D341Med (cell line): ENCODE measurements around the gene TMEM168.
A peak's percentile ranks its signal among the peaks of the same experiment; 100 is the strongest.
"Not testable (repeated sequence)": the region's sequence is repeated elsewhere in the genome, so short reads cannot be mapped to it uniquely, and the experiment has no call there.

Experiments used
- DNase-seq: peaks from one replicate; pipeline ENCODE4 v3.0.0; 2012; ENCODE audit warnings: low spot score

The TMEM168 gene

DNA sequence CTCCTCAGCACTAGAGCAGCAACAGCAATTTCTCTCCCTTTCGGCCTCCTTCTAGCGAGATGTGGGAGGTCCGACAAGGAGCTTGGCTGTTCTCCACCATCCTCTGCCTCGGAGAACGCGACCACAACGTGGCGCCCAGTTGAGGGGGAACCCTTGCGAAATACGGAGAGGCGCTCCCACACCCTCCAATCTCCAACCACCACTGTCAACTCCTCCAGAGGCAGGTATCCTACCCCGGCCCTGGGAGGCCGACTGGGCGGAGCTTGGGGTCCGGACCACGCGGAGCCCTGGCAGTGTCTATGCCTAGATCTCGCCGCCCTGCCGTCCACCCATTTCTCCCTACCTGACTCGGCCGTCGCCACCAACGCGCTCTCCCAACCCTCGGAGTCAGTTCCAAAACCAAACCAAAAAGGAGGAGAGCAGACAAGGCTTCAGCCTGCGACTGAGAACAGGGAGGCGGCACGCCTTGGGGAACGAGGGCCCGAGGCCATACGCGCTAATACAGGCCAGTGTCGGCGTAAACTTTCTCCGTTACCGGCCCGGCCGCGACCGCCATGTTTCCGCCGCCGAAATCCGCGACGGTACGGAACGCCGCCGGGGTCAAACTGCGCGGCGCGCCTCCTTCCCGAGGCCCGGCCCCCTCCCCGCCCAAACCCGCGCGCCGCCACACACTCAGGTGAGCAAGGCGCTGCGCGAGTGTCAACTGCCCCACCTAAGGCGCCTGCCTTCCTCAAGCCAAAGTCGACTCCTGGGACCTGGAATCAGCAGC is at the start of gene TMEM168:
TMEM168 (minus strand) TSS at position 577 of the 769 bp plus-strand sequence. CDS start 5,568 bp downstream, outside the sequence.
- peak; percentile 88 for DNase-seq

DNA sequence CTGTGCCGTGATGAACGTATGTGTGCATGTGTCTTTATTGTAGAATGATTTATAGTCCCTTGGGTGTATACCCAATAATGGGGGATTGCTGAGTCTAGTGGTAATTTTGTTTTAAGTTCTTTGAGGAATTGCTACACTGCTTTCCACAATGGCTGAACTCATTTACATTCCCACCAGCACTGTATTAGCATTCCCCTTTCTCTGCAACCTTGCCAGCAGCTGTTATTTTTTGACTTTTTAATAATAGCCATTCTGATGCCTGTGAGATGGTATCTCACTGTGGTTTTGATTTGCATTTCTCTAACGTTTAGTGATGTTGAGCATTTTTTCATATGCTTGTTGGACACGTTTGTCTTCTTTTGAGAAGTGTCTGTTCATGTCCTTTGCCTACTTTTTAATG is 45.7 kb upstream of the TMEM168 start:
- not testable (repeated sequence) for DNase-seq

GRCh38 chr7:112833082-112833481 is 42.9 kb upstream of the TMEM168 start:
- no peak for DNase-seq

DNA sequence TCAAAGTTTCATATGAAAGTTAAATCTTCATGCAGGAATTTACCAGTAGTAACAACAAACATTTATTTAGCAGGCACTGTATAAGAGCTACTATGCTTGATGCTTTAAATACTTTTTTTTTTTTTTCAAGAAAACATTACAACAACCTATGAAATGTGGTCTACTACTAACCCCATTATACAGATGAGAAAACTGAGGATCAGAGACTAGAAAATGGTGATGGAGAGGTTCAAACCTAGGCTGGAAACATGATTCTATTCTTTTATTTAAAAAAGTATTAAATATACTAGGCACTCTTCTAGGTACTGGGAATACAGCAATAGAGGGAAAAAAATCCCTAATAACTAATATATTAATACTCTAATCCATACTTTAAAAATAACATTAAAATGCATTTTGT is 40.6 kb upstream of the TMEM168 start:
- DNase-seq: no peak

- DNase-seq: no peak
Measured at GRCh38 chr7:112828696-112829095, 38.5 kb upstream of the TMEM168 start.

- no peak for DNase-seq
Measured at GRCh38 chr7:112821345-112821744, 31.2 kb upstream of the TMEM168 start.

DNA sequence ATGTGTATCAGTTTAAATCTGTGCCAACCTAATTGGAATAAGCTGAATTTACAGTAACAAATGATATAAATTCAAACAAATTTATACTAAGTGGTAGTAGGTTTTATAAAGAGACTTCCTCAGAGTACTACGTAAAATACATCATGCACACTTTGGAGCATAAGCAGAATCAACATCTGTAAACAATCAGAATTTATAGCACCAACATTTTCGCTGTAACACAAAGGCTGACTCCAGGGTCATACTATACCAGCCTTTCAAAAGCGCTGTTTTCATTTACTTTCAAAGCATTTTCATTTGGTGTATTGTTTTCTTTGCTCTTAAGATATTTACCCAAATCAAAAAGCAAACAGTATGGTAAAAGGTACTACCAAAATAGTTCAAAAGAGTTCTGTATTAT is 29.3 kb upstream of the TMEM168 start:
- DNase-seq: no peak

GRCh38 chr7:112806156-112806555 is 16.0 kb upstream of the TMEM168 start:
- no peak for DNase-seq

DNA sequence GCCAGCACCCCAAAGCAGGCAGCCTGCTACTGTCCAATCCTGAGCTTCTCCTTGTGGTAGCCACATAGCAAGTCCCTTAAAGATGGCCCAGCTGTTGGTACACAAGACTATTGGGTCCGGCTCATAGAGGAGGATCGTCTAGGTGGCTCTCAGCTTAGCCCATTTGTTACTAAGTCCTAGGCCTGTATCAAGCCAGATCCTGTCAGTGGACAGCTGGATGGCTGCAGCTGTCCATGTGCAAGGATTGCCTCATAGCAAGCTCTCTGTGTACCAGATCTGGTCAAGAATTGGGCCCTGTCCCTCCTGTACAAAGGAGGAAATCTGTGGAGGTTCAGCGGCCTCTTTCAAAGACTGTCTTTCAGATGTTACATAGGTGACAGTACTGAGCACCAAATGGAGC is 12.2 kb upstream of the TMEM168 start:
- DNase-seq: no peak

GRCh38 chr7:112800486-112800885 is 10.3 kb upstream of the TMEM168 start:
- no peak for DNase-seq

GRCh38 chr7:112799448-112800120 is 9.4 kb upstream of the TMEM168 start:
- DNase-seq: no peak

GRCh38 chr7:112798274-112799159 is 8.3 kb upstream of the TMEM168 start:
- no peak for DNase-seq

DNA sequence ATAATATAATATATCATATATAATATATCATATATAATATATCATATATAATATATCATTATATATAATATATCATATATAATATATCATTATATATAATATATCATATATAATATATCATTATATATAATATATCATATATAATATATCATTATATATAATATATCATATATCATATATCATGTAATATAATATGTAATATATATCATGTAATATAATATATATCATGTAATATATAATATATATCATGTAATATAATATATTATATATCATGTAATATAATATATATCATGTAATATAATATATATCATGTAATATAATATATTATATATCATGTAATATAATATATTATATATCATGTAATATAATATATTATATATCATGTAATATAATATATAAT is 6.4 kb upstream of the TMEM168 start:
- not testable (repeated sequence) for DNase-seq

GRCh38 chr7:112792441-112792840 is 2.2 kb upstream of the TMEM168 start:
- DNase-seq: no peak

DNA sequence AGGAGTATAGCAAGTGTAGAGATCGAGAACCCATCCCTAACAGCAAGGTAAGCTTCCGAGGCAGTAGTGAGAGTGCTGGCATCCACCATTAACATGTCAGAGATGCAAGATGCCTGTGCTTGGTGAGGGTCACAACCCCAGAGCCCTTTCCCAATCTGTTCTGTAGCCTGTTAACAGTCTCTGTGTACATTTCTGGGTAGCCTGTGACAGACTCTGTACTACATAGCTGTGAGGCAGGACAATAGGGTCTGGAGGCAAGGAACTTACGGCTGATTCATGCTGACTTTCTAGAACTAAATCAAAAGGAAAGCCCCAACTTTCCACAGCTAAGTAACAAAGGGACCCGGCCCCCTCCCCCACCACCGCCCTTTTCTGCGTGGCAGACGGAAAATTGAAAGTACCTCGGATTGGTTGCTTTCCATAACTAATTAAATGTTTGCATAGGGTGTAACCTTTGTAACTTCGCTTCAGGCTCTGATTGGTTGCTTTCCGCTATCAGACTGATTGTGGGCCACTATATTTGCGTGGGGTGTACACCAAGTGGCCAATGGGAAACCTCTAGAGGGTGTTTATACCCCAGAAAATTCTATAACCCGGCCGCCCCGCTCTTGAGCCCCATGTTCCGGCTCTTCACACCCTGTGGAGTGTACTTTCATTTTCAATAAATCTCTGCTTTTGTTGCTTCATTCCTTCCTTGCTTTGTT is 1.4 kb upstream of the TMEM168 start:
- no peak for DNase-seq

GRCh38 chr7:112790586-112791003 is 402 bp upstream of the TMEM168 start:
- no peak for DNase-seq

DNA sequence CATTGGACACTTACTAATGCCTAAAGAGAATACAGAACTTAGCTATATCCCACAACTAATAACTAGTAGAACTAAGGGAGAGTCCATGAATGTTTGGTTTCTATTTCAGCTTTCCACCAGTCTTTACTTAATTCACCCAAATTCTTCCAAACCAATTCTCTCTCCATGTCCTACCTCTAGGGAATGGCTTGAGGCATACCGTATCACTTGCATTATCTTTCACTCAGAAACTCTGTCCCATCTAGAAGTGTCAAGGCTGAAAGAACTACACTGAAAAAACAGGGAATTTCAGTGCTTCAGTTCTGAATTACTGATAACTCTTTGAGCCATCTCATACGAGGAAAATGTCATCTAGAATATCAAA is 758 bp downstream of the TMEM168 start:
- no peak for DNase-seq

DNA sequence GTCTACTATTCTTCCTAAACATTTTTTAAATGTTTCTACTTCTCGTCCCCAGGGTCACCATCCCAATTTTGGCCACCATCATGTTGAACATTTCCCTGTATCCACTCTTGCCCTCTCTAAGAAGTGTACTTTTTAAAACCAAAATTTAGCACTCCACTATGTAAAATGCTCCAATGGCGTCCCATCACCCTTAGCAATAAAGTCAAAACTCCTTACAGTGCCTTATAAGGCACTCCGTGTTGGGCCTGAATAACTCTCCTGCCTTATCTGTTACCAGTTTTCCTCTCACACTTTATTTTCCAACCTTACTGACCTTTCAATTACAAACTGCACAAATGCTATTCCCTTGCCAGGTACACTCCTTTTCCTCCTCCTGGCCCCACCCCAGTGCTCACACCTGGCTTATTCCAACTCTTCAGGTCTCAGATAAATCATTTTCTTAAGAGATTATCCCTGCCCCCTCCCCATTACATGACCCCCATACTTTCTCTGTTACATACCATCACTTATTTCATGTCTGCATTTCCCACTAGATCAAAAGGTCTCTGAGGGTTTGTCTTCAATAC is 1.3 kb downstream of the TMEM168 start:
- no peak for DNase-seq

DNA sequence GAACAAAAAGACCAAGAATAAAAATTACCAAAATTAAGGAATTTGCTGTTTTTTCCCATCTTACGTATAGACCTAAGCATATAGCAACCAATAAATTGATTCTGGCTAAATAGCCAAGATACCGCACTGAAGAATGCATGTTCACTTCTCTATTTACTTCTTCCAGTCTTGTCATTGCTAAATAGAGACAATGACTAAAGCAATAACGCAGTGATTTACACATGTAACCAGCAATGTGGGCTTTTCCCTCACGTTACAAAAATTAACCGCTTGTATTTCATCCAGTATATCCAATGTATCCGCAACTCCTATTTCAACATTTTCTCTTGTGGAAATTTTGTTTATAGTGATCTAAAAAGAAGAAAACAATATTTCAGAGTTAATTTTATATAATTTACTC is 5.6 kb downstream of the TMEM168 start:
- no peak for DNase-seq

- no peak for DNase-seq
Measured at GRCh38 chr7:112782498-112782897, 7.7 kb downstream of the TMEM168 start.

- DNase-seq: no peak
Measured at GRCh38 chr7:112781558-112781957, 8.6 kb downstream of the TMEM168 start.

DNA sequence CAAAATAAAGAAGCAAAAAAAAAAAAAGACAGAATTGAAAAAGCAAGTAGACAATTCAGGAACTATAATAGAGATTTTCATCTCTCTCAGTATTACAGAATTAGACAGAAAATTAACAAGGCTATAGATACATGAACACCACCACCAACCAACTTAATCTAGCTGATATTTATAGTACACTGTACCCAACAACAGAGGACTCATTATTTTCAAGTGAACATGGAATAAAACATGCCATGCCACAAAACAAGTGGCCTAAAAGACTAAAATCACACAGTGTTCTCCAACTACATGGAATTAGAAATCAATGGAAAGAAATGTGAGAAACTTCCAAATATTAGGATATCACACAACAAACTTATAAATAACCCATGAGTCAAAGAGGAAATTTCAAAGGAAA is 9.1 kb downstream of the TMEM168 start:
- DNase-seq: no peak
